Umbilical cord (tissue), 2 donors: ENCODE results near the gene SNTG2. TPM values are rescaled to one million over a fixed set of nuclear protein-coding genes. Genes with fewer than 3 reads are reported as not detected.
A peak's percentile ranks its signal among the peaks of the same experiment; 100 is the strongest.

Experiments
- DNase-seq: peaks from one replicate; pipeline ENCODE4 v3.0.0-alpha.2; 2015; ENCODE audit warnings: low spot score
- total RNA-seq: library from RNA; depleted of rRNA; stranded (reverse); fragments of >200 nt; gene quantifications from one replicate; pipeline ENCODE4 v1.2.3, GENCODE V29; 2014; ENCODE audit warnings: low replicate concordance; ENCODE audit not compliant: insufficient read depth

The SNTG2 gene
- total RNA-seq, 1 donor from 2014 or later = not detected

- no peak for DNase-seq
Measured at GRCh38 chr2:1137913-1138391, 187.3 kb downstream of the SNTG2 start.

- no peak for DNase-seq
Measured at GRCh38 chr2:1140389-1141003, 189.8 kb downstream of the SNTG2 start.

DNA sequence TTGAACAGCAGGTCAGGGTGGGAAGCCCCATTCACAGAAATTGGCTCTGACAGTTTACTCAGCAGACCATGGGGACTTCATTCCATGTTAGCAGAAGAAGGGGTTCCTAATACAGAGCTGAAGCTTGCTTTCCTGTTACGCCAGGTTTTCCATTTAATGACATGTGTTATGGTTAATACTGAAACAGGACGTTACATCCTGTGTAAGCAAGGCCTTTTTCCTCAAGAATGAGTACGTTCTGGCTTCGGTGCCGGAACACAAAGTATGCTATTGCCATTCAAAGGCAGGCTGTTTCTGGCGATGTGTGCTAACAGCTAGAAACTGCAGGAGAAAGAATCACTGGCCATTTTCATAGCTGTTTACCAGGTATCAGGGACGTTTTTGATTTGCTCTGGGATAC is 190.4 kb downstream of the SNTG2 start:
- peak; percentile 10 for DNase-seq

DNA sequence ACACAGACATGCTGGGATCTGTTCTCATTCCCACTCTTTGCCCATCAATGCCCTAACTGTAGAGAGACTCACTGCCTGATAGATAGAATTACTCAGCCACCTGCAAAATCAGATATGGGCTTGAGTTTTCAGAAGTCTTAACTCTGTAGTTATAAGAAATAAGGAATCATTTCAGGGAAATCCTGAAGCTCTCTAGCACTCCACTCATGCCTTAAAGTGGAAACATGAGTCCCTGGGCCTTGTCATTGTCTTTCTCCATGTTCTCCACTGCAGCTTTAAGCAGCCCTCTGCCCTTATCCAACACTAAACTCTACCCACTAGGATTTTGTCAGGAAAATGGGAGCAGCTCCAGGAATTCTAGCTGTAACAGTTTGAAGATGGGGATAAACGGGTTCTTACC is 192.5 kb downstream of the SNTG2 start:
- no peak for DNase-seq

DNA sequence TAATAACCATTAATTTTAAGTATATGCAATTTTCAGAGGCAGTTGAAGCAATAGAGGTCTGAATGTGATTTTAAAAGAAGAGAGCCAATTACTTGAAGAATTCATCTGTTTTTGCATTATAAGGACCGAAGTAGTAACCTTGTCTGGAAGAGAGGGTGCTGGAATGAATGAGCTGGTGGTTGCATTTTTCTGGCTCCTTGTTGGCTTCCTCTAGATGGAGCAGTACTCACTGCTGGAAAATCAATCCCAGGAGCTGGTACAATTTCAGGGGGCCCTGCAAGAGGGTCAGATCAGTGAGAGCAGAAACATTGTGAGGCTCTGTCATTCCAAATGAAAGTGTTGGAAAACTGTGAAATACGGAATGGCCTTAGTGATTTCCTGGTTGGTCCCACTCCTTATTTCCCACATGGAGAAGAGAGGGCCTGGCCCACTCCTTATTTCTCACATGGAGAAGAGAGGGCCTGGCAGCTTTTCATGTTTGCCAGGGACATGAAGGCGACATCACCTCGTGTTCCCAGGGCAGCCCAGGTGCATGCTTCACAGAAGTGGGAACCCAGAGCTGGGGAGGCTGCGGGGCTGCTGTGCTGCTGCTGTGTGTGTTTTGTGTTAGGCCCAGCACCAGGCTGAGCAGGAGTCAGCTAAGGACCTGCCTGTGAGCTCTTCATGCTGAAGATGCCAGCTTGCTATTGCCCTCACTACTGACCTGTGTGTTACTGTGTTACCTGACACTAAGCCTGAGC is 197.4 kb downstream of the SNTG2 start:
- no peak for DNase-seq

DNA sequence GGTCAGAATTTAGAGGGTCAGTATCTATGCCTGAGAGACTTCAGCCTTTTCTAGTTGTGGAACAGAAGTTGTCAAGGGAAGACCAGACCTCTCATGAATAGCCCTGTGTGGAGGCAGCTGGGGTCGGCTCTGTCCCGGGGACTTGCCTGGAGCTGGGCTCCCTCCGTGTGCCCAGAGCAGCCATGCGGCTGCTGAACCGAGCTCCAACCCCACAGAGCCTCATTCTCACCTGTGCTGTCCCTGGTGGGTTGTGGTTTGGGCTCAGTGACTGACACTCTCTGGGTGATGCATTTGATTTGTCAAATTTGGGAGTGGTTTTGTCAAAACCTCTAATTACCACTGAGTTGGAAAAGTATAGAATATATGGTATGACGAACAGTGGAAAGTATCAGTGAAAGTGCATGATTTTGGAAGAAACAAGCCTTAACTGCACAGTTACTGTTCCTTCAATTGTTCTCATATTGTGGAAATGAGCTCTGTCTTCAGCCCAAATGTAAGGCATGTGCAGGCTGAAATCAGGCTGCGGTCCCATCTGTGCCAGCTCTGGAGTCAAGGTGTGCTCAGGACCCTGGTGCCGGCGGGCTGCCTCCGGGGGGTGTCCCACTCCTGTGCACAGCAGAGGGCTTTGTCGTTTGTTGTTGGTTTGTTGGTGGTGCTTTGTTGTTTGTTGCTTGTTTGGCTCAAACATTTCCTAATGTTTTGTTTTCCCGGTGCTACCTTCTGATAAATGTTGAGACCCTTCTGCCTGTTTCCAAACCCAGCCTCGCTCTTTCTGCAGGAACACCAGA is 200.3 kb downstream of the SNTG2 start:
- DNase-seq = no peak

GRCh38 chr2:1152375-1152774 is 201.7 kb downstream of the SNTG2 start:
- no peak for DNase-seq

- DNase-seq = peak; percentile 5
Measured at GRCh38 chr2:1153920-1154319, 203.3 kb downstream of the SNTG2 start.

DNA sequence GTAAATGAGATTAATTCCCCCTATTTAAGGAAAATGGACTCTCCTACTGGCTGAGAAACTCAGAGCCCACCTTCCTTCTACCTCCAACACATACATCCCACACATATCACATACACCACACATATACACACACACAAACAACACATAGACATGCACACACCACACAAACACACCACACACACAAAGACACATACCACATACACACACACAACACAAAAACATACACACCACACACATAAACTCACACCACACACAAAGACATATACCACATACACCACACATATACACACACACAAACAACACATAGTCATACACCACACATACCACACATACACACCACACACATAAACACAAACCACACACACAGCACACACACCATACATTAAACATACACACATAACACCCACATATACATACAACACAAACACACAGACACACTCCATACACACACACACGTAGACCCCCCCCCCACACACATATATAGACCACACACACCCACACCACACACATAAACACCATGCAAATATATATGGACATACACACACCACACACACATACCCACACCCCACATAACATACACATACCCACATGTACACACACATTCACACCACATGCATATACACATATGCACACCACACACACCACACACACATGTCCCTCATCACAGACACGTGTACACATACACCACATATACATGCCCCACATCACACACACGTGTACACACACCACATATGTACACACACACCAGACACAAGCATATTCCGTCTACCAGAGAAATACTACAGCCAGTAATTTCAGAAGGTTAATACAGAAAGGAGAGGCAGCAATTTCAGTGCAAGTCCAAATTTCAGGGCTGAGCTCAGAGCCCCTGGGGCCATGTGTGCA is 204.3 kb downstream of the SNTG2 start:
- no peak for DNase-seq

DNA sequence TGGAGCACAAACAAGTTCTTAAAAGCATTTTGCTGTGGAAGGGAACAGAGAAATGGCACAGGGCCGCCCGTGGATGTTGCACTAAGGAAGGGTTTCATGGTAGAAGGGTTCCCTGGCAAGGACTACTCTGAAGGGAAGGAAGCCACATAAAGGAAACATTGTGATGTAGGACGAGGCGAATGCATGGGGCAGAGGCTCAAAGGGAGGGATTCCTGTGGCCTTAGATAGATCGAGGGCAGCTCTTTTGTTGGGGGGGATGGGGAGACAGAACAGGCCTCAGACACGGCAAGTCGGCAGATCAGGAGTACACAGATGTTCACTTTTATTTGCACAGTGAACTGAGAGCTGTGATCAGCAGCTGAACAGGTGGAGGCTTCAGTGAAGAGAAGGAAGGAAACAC is 205.4 kb downstream of the SNTG2 start:
- no peak for DNase-seq

DNA sequence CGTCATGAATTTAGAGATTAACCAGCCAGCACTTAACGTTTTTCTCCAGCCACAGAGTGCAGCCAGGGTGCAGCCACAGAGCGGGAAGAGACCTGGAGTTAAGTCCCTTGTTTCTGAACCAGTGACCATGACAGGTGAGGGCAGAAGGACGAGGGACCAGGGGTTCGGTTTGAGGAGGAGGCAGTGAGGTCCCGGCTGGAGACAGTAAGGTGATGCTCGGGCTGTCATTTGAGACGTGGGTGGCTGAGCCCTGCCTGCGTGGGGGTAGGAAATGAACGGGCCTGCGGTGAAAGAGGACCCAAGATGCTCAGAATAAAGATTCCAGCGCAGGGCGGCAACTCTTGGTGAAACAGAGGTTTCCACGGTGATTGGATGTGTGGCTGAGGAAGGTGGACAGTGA is 205.9 kb downstream of the SNTG2 start:
- no peak for DNase-seq

GRCh38 chr2:1157107-1157506 is 206.5 kb downstream of the SNTG2 start:
- no peak for DNase-seq

GRCh38 chr2:1159013-1159412 is 208.4 kb downstream of the SNTG2 start:
- no peak for DNase-seq

- DNase-seq = no peak
Measured at GRCh38 chr2:1162246-1162645, 211.6 kb downstream of the SNTG2 start.

DNA sequence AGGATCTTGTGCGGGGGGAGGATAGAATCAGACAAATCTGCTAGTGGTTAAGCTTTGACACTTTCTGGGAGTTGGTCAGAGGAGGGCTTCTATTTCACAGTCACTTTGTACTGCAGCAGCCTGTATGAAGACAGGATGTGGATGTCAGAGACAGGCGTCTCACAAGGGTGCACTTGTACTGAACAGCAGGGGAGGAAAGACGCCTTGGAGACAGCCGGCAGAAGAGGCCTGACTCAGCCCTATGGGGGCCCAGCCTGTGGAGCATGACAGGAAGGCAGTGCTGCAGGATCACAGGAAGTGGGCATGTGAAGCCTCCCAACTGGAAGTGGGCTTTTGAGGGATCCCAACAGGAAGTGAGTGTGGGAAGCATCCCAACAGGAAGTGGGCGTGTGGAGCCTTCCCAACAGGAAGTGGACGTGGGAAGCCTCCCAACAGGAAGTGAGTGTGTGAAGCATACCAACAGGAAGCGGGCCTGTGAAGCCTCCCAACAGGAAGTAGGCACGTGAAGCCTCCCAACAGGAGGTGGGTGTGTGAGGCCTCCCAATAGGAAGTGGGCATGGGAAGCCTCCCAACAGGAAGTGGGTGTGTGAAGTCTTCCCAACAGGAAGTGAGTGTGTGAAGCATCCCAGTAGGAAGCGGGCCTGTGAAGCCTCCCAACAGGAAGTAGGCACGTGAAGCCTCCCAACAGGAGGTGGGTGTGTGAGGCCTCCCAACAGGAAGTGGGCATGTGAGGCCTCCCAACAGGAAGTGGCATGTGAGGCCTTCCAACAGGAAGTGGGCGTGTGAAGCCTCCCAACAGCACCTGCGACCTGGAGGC is 212.3 kb downstream of the SNTG2 start:
- no peak for DNase-seq

GRCh38 chr2:1166976-1167375 is 216.3 kb downstream of the SNTG2 start:
- no peak for DNase-seq

- DNase-seq = no peak
Measured at GRCh38 chr2:1168846-1169245, 218.2 kb downstream of the SNTG2 start.

- DNase-seq = no peak
Measured at GRCh38 chr2:1169291-1169949, 218.8 kb downstream of the SNTG2 start.

DNA sequence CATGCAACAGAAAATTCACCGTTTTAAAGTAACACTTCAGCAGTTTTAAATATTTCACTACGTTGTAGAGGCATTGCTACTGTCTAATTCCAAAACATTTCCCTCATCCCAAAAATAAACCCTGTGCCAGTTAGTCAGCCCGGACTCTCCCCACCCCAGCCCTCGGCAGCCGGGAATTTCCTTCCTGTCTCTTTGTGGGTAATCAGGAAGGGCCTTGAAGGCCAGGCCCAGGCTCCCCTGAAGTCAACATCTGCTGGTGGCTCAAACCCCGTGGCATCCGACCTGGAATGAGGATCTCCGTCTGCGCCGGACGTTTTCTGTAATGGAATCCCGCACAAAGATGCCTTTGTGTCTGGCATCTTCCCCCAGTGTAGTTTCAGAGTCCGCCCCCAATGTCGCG is 219.6 kb downstream of the SNTG2 start:
- no peak for DNase-seq

DNA sequence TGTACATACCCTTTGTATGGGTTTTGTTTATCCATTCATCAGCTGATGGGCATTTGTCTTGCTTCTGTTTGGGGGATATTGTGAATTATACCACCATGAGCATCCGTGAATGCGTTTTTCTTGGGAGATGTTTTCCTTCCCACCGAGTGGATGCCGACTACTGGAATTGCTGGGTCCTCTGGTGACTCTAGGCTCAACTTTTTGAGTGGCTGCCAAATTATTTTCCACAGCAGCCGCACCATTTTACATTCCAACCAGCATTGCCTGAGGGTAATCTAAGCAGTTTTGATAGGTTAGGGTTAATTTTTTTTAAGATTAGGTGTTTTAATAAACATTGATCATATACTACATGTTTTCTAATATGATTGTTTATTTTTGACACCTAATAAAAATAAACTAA is 220.1 kb downstream of the SNTG2 start:
- DNase-seq = no peak
